HG02610 (cell line): ENCODE results near the gene TMEM242.

Experiments used
- ATAC-seq: cut with Tn5 transposase; IDR thresholded peaks from one replicate; pipeline ENCODE4 v1.9.1; 2021; ENCODE audit warnings: mild to moderate bottlenecking, moderate library complexity; ENCODE audit not compliant: unreplicated experiment

The TMEM242 gene

DNA sequence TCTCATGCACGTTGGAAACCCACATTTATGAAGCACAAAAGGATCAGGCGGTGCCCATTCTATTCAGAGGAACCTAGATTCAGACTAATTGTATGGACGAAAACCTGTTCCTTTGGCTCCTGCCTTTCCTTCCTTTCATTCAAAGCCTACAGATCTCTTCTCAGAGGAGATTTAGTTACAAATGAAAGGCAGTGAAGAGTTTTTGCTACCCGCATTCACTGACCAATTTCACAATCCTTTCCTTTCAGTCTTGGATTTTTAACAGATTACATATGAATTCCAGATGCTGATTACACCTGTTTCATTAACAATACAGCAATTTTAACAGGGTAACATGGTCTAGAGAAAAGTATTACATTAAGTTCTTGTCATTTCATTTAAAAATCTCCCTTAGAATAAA, 32.0 kb downstream of the TMEM242 start:
- ATAC-seq: no peak

DNA sequence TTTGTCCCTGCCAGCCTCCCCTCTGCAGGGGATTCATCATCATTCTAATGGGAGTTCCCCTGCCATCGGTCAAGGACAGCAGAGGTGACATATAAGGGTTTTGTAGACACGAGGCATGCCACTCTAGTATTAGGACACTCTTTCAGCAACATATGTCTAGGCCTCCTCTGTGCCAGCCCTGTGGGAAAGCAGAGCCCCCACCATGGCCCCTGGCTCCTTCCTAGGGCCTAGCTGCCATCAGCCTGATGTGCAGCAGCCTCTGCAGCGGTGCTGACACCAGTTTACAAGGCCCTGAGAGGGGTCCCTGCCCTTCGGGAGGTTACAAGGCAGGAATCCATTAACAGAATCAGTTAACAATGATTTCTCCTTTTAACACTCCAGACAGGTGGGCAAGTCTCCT, 32.5 kb downstream of the TMEM242 start:
- ATAC-seq: no peak

DNA sequence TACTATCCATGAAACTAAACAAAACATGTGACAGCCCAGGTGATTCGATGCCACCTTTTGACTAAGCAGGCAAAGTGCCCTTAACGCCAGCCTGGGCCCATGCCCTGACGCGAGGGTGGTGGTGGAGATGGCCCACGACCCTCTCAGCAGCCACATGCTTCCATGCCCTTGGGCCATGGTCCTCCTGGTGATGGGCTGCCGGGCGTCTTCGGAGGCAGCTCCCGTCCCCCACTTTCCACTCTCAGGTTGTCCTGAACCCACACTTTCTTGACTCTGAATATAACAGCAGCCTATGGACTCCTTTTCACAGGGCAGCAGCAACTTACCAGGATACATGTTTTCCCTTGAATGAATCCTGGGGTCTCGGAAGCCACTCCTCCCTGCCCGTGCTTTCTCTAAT, 33.6 kb downstream of the TMEM242 start:
- no peak for ATAC-seq

DNA sequence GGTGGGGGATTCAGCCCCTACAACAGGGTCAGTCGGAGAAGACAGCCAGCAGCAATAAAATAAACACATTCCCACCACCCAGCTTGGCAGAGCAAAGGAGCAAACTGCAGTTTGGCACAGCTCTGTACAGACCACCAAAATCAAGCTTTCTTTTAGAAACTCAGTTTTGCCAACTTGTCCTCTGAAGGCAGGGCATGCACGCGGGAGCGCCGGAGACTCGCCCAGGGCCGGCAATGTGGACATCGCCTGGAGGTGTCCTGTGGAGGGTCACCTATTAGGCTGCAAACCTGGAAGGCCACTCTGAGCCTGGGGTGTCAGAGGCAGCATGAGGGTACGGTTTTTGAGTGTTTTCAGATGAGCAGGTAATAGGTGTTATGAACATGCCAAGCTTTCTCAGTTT, 34.7 kb downstream of the TMEM242 start:
- no peak for ATAC-seq

DNA sequence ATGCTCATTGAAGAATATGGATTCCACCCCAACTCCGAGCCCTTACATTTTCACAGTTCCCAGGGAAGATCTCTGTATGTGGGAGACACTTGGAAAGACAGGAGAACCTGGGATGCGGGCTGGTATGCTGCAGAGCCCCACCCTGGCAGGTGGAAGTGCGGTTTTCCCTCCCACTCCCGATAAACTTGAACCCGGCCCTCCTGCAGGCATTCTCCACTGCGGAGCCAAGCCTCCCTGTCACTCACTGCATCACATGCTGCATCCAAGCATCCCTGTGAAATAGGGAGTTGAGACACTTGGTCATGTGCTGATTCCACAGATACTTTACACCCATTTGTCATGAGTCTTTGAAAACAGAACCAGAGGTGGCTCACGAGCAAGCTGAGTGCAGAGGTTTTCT, 35.4 kb downstream of the TMEM242 start:
- no peak for ATAC-seq

DNA sequence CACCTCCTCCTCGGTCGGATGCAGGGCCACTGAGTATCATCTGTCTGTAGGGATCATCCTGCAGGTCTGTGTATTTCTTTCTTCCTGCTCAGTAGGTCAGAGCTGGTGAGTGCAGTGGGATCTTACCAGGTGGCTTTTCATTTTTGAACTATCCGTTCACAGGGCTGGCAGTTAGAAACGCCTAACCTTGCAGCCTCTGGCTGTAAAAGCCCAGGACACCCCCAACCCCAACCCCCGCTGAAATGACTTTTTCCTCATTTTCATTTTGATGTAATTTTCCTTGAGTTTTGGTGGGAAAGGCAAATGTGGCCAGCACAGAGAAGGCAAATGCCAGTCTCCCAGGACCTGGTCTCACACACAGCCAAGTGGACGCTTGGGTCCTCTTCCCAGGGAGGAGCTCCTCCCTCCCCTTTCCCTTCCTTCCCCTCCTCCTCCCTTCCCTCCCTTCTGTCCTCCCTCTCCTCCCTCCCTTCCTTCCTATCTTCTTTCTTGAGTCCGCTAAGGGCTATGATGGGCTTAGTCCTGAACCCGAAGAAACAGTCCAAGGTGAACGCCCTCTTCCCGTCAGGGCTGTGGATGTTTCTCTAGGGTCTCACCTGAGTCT, 36.0 kb downstream of the TMEM242 start:
- ATAC-seq: no peak

DNA sequence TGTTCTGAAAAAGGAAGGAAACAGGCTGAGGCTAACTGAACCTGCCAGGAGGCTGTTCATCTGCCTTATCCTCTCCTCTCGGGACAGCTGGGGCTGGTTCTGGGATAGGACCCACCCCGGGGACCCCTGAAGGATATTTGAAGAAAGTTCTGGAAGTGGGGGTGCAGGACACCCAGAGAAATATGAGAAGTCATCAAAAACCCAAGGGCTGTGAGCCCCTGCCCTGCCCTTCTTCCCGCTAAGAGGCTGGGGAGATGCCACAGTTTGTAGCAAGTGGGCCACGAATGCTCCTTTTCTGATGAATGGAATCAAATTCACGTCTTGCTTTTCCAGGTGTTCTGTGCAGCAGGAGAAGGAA, 37.9 kb downstream of the TMEM242 start:
- no peak for ATAC-seq

DNA sequence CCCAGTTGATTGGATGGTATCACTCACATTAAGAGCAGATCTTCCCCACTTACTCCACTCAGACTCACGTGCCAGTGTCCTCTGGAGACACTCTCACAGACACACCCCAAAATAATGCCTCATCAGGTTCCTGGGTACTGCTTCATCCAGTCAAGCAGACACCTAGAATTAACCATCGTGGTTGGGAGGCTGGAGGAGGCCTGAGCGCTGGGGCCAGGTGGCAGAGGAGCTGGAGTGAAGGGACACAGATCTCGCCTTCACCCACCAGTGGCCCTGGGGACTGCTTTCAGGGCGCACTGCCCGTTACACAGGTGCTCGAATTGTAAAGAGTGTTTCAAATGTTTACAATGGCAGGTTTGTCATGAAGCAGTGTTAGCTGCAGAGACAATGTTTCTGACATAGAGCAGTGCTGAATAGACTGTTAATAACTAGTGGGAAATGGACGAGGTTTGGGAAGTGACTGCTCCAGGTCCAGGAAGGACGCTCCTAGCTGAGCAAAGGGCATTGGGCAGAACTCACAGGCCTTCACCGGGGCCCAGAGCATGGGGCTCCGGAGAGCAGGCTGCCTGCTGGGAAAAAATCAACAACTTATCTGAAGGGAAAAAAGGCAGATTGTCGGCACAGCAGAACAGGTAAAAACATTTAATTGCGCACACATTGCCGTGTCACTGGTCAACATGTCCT, 38.4 kb downstream of the TMEM242 start:
- ATAC-seq: no peak

DNA sequence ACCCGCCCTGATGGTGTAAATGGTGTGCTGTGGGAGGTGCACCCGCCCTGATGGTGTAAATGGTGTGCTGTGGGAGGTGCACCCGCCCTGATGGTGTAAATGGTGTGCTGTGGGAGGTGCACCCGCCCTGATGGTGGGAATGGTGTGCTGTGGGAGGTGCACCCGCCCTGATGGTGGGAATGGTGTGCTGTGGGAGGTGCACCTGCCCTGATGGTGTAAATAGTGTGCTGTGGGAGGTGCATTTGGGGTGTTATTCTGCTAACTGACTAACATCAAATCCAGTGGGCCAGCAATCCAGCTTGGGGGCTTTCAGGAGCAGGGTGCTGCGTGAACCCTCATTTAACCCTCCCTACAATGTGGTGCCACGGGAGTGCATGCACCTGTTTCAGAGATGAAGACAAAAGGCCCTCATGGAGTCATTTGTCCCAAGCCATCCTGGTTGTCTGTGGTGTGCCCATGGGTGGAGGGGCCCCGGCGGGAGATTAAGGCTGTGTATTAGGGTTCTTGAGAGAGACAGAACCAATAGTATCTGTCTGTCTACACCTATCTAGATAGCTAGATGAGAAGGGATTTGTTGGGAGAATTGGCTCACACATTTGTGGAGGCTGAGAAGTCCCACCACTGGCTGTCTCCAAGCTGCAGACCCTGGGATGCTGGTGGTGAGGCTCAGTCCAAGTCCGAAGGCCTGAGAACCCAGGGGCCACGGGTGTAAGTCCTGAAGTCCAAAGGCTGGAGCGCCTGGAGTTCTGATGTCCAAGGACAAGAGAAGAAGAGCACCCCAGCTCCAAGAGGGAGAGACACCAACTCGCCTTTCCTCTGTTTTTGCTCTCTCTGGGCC, 39.2 kb downstream of the TMEM242 start:
- ATAC-seq: no peak

DNA sequence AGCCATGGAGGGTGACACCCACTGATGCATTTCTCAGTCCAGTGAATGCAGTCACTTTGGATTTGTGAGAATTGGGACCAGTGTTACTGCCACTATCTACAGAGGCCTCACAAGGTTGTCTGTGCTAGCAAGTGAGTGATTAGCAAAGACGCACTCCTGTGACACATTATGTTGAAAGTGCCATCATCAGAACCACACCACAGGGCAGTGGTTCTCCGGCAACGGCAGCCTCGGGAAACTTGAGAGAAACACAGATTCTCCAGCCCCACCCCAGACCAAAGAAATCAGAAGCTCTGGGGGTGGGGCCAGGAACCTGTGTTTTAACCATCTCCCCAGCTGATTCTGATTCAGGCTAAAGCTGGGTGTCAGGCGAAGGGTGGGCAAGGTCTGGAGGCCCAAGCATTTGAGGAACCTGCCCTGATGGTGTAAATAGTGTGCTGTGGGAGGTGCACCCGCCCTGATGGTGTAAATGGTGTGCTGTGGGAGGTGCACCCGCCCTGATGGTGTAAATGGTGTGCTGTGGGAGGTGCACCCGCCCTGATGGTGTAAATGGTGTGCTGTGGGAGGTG, 39.9 kb downstream of the TMEM242 start:
- ATAC-seq: no peak

DNA sequence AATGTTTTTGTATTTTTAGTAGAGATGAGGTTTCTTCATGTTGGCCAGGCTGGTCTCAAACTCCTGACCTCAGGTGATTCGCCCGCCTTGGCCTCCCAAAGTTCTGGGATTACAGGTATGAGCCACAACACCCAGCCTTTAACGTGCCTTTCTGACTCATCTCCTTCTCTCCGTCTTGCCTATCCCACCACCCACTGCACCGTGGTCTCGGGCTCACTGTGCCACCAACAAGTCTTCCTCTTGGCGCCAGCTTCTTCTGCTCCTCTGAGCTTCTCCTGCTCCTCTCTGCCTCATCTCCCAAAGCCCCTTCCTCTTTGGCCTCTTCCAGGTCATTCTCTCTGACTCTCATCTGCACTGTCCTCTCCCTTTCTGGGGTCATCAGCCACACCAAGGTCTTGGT, 41.0 kb downstream of the TMEM242 start:
- ATAC-seq: no peak

DNA sequence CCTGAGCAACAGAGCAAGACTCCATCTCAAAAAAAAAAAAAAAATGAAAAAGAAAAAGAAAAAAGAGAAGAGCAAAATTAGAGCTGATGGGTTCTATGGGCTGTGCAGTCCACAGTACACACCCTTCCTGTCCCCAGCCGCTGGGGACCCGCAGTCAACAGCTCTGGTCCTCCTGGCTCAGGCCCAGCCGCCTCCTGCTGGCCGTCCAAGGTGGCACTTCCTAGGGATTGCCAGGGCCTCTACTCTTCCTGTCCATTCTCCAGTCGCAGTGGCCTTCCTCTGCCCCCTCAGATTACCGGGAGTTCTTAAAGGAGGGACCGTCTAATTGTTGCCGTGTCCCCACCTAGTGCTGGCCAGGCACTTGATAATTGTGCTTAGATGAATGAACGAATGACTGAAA, 41.7 kb downstream of the TMEM242 start:
- no peak for ATAC-seq

DNA sequence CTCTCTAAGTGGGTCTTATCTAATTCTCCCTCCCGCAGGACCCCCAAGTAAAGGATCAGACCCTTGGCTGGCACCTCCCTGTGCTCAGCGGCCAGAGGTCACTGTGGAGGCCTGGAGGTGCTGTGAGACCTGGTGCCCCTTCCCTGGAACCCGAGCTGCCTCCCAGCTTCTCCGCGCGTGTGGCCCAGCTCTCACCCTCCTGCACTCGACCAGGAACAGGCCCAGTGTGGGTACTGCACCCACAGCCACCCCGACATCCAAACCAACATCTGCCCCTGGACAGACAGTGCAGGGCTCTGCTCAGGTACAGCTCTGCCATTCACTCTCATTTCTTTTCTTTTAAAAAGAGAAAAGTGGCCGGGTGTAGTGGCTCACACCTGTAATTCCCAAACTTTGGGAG, 42.4 kb downstream of the TMEM242 start:
- no peak for ATAC-seq

DNA sequence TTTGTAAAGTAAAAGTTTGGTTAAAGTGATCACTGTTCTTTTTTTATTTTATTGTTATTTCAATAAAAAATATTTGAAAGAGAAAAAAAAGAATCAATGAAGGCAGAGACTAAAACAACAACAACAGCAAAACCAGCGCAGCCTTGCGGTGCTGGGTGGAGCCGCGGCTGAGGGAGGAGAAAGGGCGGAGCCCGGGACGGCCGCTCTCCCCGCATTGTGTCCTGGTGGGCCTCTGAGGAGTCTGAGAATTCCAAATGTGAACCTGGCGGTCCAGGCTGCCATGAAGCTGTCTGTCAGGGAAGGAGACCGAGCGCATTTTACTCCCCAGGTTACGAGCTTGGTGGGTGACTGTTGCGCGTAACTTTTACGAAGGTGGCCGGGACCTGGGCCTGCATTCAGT, 43.2 kb downstream of the TMEM242 start:
- no peak for ATAC-seq

DNA sequence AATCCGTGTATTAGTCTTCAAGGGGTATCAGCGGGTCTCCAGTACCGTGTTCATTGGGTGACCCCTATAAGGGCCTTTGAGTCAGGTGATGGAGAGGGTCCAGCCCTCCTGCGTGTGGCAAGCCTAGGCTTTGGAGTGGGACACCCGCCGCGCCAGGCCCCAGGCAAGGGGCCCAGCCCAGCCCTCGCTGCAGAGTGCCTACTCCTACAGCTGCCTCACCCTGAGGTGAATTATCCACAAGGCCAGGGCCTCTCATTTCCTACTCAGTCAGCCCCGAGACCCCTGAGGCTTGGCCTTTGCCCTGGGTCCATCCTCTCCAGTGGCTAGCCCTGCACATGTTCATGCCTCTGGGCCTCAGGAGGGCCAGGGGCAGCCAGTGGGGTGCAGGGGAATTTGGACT, 45.1 kb downstream of the TMEM242 start:
- ATAC-seq: no peak

DNA sequence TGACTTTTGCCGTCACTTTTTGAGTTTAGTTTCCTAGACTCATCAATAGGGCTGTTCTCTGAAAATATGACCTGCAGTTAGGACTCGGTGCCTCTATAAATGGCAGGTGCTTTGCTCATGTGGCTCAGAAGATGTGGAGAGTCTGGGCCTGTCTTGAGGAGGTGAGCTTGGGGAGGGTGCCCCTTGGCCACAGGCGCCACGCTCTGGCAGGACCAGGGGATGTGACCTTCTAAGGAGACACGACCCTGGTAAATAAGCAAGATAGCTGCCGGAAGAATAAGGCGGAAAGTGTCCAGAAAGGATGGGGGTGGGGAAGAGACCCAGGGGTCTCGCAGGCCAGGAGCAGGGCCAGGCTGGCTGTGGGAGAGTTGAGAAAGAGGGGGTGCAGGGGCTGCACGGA, 46.6 kb downstream of the TMEM242 start:
- ATAC-seq: no peak

DNA sequence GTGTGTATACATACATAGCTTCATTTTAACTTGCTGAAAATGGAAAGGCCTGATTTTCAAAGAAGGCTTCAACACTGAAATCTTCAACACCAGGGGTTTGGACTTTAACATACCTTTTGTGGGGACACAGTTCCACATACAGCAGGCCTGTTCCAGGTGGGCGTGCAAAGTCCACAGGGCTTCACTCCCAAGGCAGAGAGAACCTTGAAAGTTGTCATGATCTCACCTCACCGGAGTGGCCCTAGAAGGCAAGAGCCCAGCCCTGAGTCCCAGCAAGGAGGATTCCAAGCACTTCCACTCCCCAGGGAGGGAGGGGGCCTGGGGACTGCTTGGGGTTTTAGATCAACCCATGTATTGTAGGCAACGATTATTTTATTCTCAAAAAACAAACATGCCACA, 47.2 kb downstream of the TMEM242 start:
- no peak for ATAC-seq

DNA sequence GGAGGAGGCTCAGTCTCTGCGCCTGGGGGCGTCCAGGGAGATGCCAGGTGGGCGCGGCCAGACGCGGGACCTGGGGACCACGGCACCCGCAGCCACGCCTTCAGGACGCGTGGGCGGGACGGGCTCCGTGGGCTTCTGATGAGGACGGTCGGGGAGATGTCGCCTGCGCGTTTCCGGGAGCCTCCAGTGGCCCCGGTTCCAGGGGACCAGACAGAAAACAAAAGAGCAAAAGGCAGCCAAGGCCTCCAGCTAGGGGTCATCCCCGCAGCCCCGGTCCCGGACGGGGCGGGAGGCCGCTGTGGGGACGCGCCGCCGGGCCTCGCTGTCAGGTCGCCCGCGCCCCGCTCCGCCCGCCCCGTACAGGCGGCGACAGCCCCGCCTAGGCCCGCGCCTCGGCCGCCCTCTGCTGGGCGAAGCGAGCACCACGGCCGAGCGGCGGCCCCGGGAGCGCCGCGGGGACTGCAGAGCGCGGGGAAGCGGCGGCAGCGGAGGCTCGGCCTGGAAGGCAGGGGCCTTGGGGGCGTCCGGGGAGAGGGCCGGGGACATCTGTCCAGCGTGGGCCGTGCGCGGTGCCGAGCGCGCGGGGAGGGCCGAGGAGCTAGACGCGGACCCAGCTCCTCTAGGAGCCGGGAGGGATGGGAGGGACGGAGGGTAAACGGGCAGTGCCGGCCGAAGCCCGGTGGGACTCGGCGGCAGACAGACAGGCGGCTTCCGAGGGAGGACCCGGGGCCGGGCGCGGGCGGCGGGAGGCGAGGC, 48.7 kb downstream of the TMEM242 start:
- peak; percentile 93 for ATAC-seq

DNA sequence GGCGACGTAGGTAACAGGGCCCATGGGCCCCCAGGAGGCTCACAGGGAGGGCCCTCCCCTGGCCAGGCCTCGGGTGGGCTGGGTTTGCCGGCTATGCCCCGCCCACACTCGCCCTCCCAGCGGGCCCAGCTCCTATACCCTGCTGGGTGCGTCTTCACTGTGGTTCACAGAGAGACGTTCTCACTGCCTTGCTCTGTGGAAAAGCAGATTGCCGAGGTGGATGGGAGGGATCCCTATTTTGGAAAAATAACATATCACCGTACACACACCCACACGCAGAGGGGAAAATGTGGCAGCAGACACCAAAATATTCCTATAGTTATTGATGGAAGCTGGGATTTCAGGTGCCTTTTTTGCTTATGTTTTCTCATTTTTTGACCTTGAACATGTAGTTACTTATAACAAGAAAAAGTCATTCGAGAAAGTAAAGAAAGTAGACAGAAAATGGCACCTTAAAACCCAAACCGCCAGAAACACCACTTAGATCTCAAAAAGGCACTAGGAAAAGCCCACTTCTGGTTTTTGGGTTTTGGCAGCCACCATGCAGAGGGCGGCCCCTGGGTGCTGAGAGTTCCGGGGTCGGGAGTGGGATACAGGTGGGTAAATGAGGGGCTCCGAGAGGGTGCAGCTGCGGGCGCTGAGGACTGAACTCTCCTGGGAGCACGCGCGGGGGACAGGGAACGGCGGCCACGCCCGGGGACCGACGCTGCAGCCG, 49.4 kb downstream of the TMEM242 start:
- ATAC-seq: peak; percentile 37
